Measurements from ENCODE around the gene DNAI1. TPM values are rescaled to one million over a fixed set of nuclear protein-coding genes. Genes with fewer than 3 reads are reported as not detected.

Gene DNAI1
- total RNA-seq, 1 experiment from 2014 or later = 2.2 TPM

- in situ Hi-C loops (cut with HindIII; ENCODE audit: low pct_unique_long_range_greater_than_20kb, low sequenced_read_pairs) (no loop called here), intact Hi-C loops (cut with micrococcal nuclease; ENCODE audit: unreplicated experiment) (no loop called here)
- POLR2A ChIA-PET = no interaction called here
- DNase-seq (ENCODE audit: low read depth, low spot score) (no peak), ATAC-seq (no peak)
- no peaks in the 10 kb centered on the region for H3K36me3 ChIP-seq (ENCODE audit: control insufficient read depth, insufficient read depth, low read length)
- no peaks in the 10 kb centered on the region for H3K9me3 ChIP-seq (ENCODE audit: control insufficient read depth, insufficient read depth, low read depth, low read length)
- no peaks in the 10 kb centered on the region for H3K27me3 ChIP-seq (ENCODE audit: control insufficient read depth, insufficient read depth, low read length)
- CTCF ChIA-PET = no interaction called here
- TF ChIP-seq SIN3A (IDR thresholded peaks at IDR 0.05; ENCODE audit: borderline replicate concordance, insufficient read depth, low read depth, low read length) = no peak
- TF ChIP-seq TCF7L2 (IDR thresholded peaks at IDR 0.05; ENCODE audit: low read depth, low read length) = no peak
- no peak for TF ChIP-seq REST (IDR thresholded peaks at IDR 0.05; ENCODE audit: insufficient read depth in 1 of 2, low read depth in 2 of 2, low read length in 1 of 2)
- no peak for TF ChIP-seq CTCF (IDR thresholded peaks at IDR 0.05)
- no peak for TF ChIP-seq POLR2AphosphoS5 (IDR thresholded peaks at IDR 0.05; ENCODE audit: low read depth, low read length)
- BruUV-seq (replicated peaks) = no TSS peak
- H3K4me1 ChIP-seq (ENCODE audit: control insufficient read depth, insufficient read depth, low read length) = no peaks in the 10 kb centered on the region
- no peak overlapping the region for H3K27ac ChIP-seq (ENCODE audit: low read length)
- no peak overlapping the region for H3K4me3 ChIP-seq (ENCODE audit: low read depth in 2 of 2, low read length in 2 of 2)
Measured at GRCh38 chr9:34515959-34516358, 57.4 kb downstream of the DNAI1 start.

- no peak for DNase-seq (ENCODE audit: low read depth, low spot score)
- no peak for ATAC-seq
- ChIA-PET POLR2A (no interaction called here), CTCF (no interaction called here)
- Histone ChIP-seq H3K4me3 (ENCODE audit: low read depth in 2 of 2, low read length in 2 of 2) (no peak overlapping the region), H3K9me3 (ENCODE audit: control insufficient read depth, insufficient read depth, low read depth, low read length) (no peaks in the 10 kb centered on the region), H3K27ac (ENCODE audit: low read length) (no peak overlapping the region), H3K4me1 (ENCODE audit: control insufficient read depth, insufficient read depth, low read length) (no peaks in the 10 kb centered on the region), H3K36me3 (ENCODE audit: control insufficient read depth, insufficient read depth, low read length) (no peaks in the 10 kb centered on the region), H3K27me3 (ENCODE audit: control insufficient read depth, insufficient read depth, low read length) (no peaks in the 10 kb centered on the region)
- intact Hi-C loops (cut with micrococcal nuclease; ENCODE audit: unreplicated experiment) (no loop called here), in situ Hi-C loops (cut with HindIII; ENCODE audit: low pct_unique_long_range_greater_than_20kb, low sequenced_read_pairs) (no loop called here)
- TF ChIP-seq SIN3A (IDR thresholded peaks at IDR 0.05; ENCODE audit: borderline replicate concordance, insufficient read depth, low read depth, low read length) (no peak), POLR2AphosphoS5 (IDR thresholded peaks at IDR 0.05; ENCODE audit: low read depth, low read length) (no peak), REST (IDR thresholded peaks at IDR 0.05; ENCODE audit: insufficient read depth in 1 of 2, low read depth in 2 of 2, low read length in 1 of 2) (no peak), CTCF (IDR thresholded peaks at IDR 0.05) (no peak), TCF7L2 (IDR thresholded peaks at IDR 0.05; ENCODE audit: low read depth, low read length) (no peak)
- no TSS peak for BruUV-seq (replicated peaks)
Measured at GRCh38 chr9:34517185-34517584, 58.6 kb downstream of the DNAI1 start.
